ENCODE data around the gene HP. TPM values are rescaled to one million over a fixed set of nuclear protein-coding genes. Genes with fewer than 3 reads are reported as not detected.

HP gene
- total and polyA plus RNA-seq, 2 of the 4 experiments (the other 2 are of a cell fraction), result not detected

DNA sequence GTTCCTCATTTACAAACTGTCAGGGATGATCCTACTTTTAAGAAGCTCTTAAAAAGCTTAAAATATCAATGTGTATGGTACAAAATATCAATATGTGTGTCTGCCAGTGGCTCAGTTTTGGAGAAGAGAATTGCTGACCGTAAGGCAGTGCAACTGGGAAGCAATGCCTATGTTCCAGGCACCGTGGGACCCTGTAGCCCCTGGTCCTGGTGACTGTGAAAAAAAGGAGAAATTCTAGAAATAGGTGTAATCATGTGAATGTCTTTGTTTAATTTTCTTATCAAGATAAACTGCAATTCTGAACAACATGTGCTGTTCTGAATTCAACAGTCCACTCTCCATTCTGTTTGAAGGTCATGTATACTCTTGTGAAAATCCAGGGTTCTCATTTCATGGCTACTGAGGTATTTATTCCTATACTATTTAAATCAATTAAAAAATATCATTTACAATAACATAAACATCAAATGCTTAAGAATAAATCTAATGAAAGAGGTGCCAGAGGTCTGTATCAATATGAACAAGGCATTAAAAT lies 9.4 kb upstream of the HP start:
- DNase-seq (no peak), ATAC-seq (ENCODE audit: low read depth) (no peak)
- Histone ChIP-seq H3K56ac (ENCODE audit: extremely low read depth, insufficient read depth, low read length) (no peak overlapping the region), H3K4me3 (ENCODE audit: insufficient read depth, low read depth, low read length) (no peak overlapping the region), H3K27ac (ENCODE audit: insufficient read depth, low read length) (no peak overlapping the region), H4K20me1 (ENCODE audit: insufficient read depth, low read length) (no peaks in the 10 kb centered on the region), H3K23ac (ENCODE audit: low read depth, low read length) (no peak overlapping the region), H3K9me3 (ENCODE audit: control insufficient read depth, insufficient read depth, low read length) (no peaks in the 10 kb centered on the region), H2BK5ac (ENCODE audit: low read depth, low read length, poor library complexity, severe bottlenecking) (no peak overlapping the region), H4K8ac (ENCODE audit: low read depth in 2 of 2, low read length in 2 of 2) (no peak overlapping the region), H2BK15ac (ENCODE audit: low read depth, low read length) (no peak overlapping the region), H3K14ac (replicated peaks; ENCODE audit: low read depth, low read length) (no peak overlapping the region), H3K9me1 (ENCODE audit: insufficient read depth, low read length) (no peaks in the 10 kb centered on the region), H3K4ac (ENCODE audit: low read depth, low read length) (no peak overlapping the region), H2AK9ac (replicated peaks; ENCODE audit: low read depth, low read length, poor library complexity) (no peak overlapping the region), H3K18ac (ENCODE audit: low read depth, low read length) (no peak overlapping the region), H2AFZ (replicated peaks; ENCODE audit: low read length, poor library complexity) (no peak overlapping the region), H2AK5ac (ENCODE audit: low read depth, low read length) (no peak overlapping the region), H2BK20ac (ENCODE audit: low read depth, low read length) (no peak overlapping the region), H4K91ac (ENCODE audit: insufficient read depth, low read depth, low read length) (no peak overlapping the region), H3K4me2 (ENCODE audit: low read depth, low read length) (no peak overlapping the region), H3K79me1 (ENCODE audit: low read depth in 1 of 2, low read length in 2 of 2) (no peaks in the 10 kb centered on the region), H3K9ac (ENCODE audit: low read depth, low read length) (no peak overlapping the region), H3K36me3 (ENCODE audit: control insufficient read depth, insufficient read depth, low read length) (no peaks in the 10 kb centered on the region), H3K27me3 (ENCODE audit: control insufficient read depth, insufficient read depth, low read length) (no peaks in the 10 kb centered on the region), H3K4me1 (ENCODE audit: control insufficient read depth, insufficient read depth, low read length) (no peaks in the 10 kb centered on the region), H2BK120ac (ENCODE audit: low read depth, low read length) (no peak overlapping the region), H4K5ac (ENCODE audit: low read depth, low read length) (no peak overlapping the region)
- intact Hi-C loops (cut with micrococcal nuclease), result no loop called here
- TF ChIP-seq MXI1 (IDR thresholded peaks at IDR 0.05; ENCODE audit: borderline replicate concordance, low read depth, low read length), result no peak
- CTCF ChIA-PET, result no interaction called here
- dilution Hi-C loops (cut with HindIII; ENCODE audit: low sequenced_read_pairs, unreplicated experiment), result no loop called here
- 0% methylated on average over 1 of the region's 2 CpGs; no CpG with 5 or more reads in 1 of the 2 experiments for WGBS, 2 experiments (ENCODE audit: extremely low coverage in 2 of 2, insufficient read length in 1 of 2)
- BruUV-seq (replicated peaks), result no TSS peak
- POLR2A ChIA-PET (ENCODE audit: unreplicated experiment), result no interaction called here
- in situ Hi-C loops (cut with MboI; ENCODE audit: low sequenced_read_pairs), result no loop called here

Data from IMR-90 (cell line).